HEK293 (cell line): ENCODE measurements around the gene RASSF3.

Source experiments
- FEZF1 ChIP-seq: fragments of 450-650 bp; formaldehyde crosslinking; IDR thresholded peaks from 2 replicates; pipeline ENCODE4 v1.5.1; 2016; ENCODE audit warnings: missing biosample characterization, missing genetic modification characterization
- GFI1B ChIP-seq: fragments of 450-650 bp; formaldehyde crosslinking; IDR thresholded peaks from 2 replicates; pipeline ENCODE4 v1.5.1; 2016; ENCODE audit warnings: missing biosample characterization, missing genetic modification characterization
- KLF10 ChIP-seq: fragments of 450-650 bp; IDR thresholded peaks from 2 replicates; pipeline ENCODE4 v1.5.1; 2018; ENCODE audit warnings: missing biosample characterization, mild to moderate bottlenecking, missing genetic modification characterization
- KLF16 ChIP-seq: fragments of 450-650 bp; formaldehyde crosslinking; IDR thresholded peaks from 2 replicates; pipeline ENCODE4 v1.5.1; 2017; ENCODE audit warnings: missing biosample characterization, missing genetic modification characterization
- KLF7 ChIP-seq: fragments of 450-650 bp; formaldehyde crosslinking; IDR thresholded peaks from 2 replicates; pipeline ENCODE4 v1.5.1; 2016; ENCODE audit warnings: missing biosample characterization, missing genetic modification characterization, borderline replicate concordance
- KLF8 ChIP-seq: fragments of 450-650 bp; formaldehyde crosslinking; IDR thresholded peaks from 2 replicates; pipeline ENCODE4 v1.5.1; 2016; ENCODE audit warnings: missing biosample characterization, missing genetic modification characterization
- MEIS1 ChIP-seq: sonication (generic); formaldehyde crosslinking; IDR thresholded peaks from 2 replicates; pipeline ENCODE4 v1.8.1; 2022; ENCODE audit warnings: missing genetic modification reagents, mild to moderate bottlenecking, borderline replicate concordance
- REPIN1 ChIP-seq: fragments of 450-650 bp; formaldehyde crosslinking; IDR thresholded peaks from 2 replicates; pipeline ENCODE4 v1.5.1; 2017; ENCODE audit warnings: missing biosample characterization, missing genetic modification characterization, low read depth
- SP2 ChIP-seq: fragments of 450-650 bp; formaldehyde crosslinking; IDR thresholded peaks from 2 replicates; pipeline ENCODE4 v1.5.1; 2016; ENCODE audit warnings: missing biosample characterization, missing genetic modification characterization
- SP3 ChIP-seq: fragments of 450-650 bp; formaldehyde crosslinking; IDR thresholded peaks from 2 replicates; pipeline ENCODE4 v1.5.1; 2016; ENCODE audit warnings: missing biosample characterization, missing genetic modification characterization
- ZBTB1 ChIP-seq: fragments of 450-650 bp; formaldehyde crosslinking; IDR thresholded peaks from 2 replicates; pipeline ENCODE4 v1.5.1; 2016; ENCODE audit warnings: missing biosample characterization, missing genetic modification characterization
- ZBTB17 ChIP-seq: fragments of 450-650 bp; formaldehyde crosslinking; IDR thresholded peaks from 2 replicates; pipeline ENCODE4 v1.5.1; 2016; ENCODE audit warnings: missing biosample characterization, missing genetic modification characterization
- ZBTB6 ChIP-seq: fragments of 450-650 bp; formaldehyde crosslinking; IDR thresholded peaks from 2 replicates; pipeline ENCODE4 v1.5.1; 2017; ENCODE audit warnings: missing biosample characterization, missing genetic modification characterization
- ZNF169 ChIP-seq: fragments of 450-650 bp; formaldehyde crosslinking; IDR thresholded peaks from 2 replicates; pipeline ENCODE4 v1.5.1; 2016; ENCODE audit warnings: missing biosample characterization, missing genetic modification characterization
- ZNF223 ChIP-seq: fragments of 450-650 bp; formaldehyde crosslinking; IDR thresholded peaks from 2 replicates; pipeline ENCODE4 v1.5.1; 2016; ENCODE audit warnings: missing biosample characterization, missing genetic modification characterization
- ZNF266 ChIP-seq: fragments of 450-650 bp; formaldehyde crosslinking; IDR thresholded peaks from 2 replicates; pipeline ENCODE4 v1.5.1; 2016; ENCODE audit warnings: missing biosample characterization, missing genetic modification characterization, low read depth
- ZNF274 ChIP-seq, 2 experiments: fragments of 200-500 bp in 1 of 2; fragments of 450-650 bp in 1 of 2; sonication (Bioruptor generic) in 1 of 2; formaldehyde crosslinking in 1 of 2; IDR thresholded peaks; 2 replicates each; pipeline versions ENCODE4 v1.5.1 to v1.6.1; 2014 to 2016; ENCODE audit warnings: borderline replicate concordance in 1 of 2, inconsistent platforms in 1 of 2, low read length in 1 of 2, missing biosample characterization in 1 of 2, missing genetic modification characterization in 1 of 2
- ZNF324 ChIP-seq: fragments of 450-650 bp; formaldehyde crosslinking; IDR thresholded peaks from 2 replicates; pipeline ENCODE4 v1.5.1; 2016; ENCODE audit warnings: missing biosample characterization, missing genetic modification characterization
- ZNF341 ChIP-seq: fragments of 450-650 bp; formaldehyde crosslinking; IDR thresholded peaks from 2 replicates; pipeline ENCODE4; 2016; ENCODE audit warnings: low read depth, missing biosample characterization, missing genetic modification characterization
- ZNF354C ChIP-seq: fragments of 450-650 bp; formaldehyde crosslinking; IDR thresholded peaks from 2 replicates; pipeline ENCODE4 v1.5.1; 2016; ENCODE audit warnings: missing biosample characterization, missing genetic modification characterization, low read depth, borderline replicate concordance
- ZNF366 ChIP-seq: fragments of 450-650 bp; formaldehyde crosslinking; conservative IDR thresholded peaks from 2 replicates; pipeline ENCODE4 v1.5.1; 2016; ENCODE audit warnings: missing biosample characterization, missing genetic modification characterization
- ZNF404 ChIP-seq: fragments of 450-650 bp; formaldehyde crosslinking; IDR thresholded peaks from 2 replicates; pipeline ENCODE4 v1.5.1; 2017; ENCODE audit warnings: missing biosample characterization, missing genetic modification characterization
- ZNF48 ChIP-seq: fragments of 450-650 bp; formaldehyde crosslinking; IDR thresholded peaks from 2 replicates; pipeline ENCODE4 v1.5.1; 2016; ENCODE audit warnings: missing biosample characterization, missing genetic modification characterization
- ZNF521 ChIP-seq: fragments of 450-650 bp; formaldehyde crosslinking; IDR thresholded peaks from 2 replicates; pipeline ENCODE4 v1.5.1; 2017; ENCODE audit warnings: missing biosample characterization, mild to moderate bottlenecking, missing genetic modification characterization
- ZNF580 ChIP-seq: fragments of 450-650 bp; formaldehyde crosslinking; IDR thresholded peaks from 2 replicates; pipeline ENCODE4 v1.5.1; 2016; ENCODE audit warnings: missing biosample characterization, missing genetic modification characterization
- ZNF600 ChIP-seq: fragments of 450-650 bp; formaldehyde crosslinking; IDR thresholded peaks from 2 replicates; pipeline ENCODE4 v1.5.1; 2016; ENCODE audit warnings: missing biosample characterization, missing genetic modification characterization
- ZNF623 ChIP-seq: fragments of 450-650 bp; formaldehyde crosslinking; IDR thresholded peaks from 2 replicates; pipeline ENCODE4 v1.5.1; 2016; ENCODE audit warnings: missing biosample characterization, missing genetic modification characterization
- ZNF626 ChIP-seq: fragments of 450-650 bp; sonication (Bioruptor Pico); formaldehyde crosslinking; IDR thresholded peaks from 2 replicates; pipeline ENCODE4 v1.5.1; 2018; ENCODE audit warnings: missing biosample characterization, missing genetic modification characterization, inconsistent platforms
- TF ChIP-seq, protein P1 (sequence below): fragments of 450-650 bp; formaldehyde crosslinking; IDR thresholded peaks from 2 replicates; pipeline ENCODE4 v1.5.1; 2017; ENCODE audit warnings: missing biosample characterization, missing genetic modification characterization
- TF ChIP-seq, protein P2 (sequence below): fragments of 450-650 bp; formaldehyde crosslinking; IDR thresholded peaks from 2 replicates; pipeline ENCODE4 v1.5.1; 2016; ENCODE audit warnings: missing biosample characterization, missing genetic modification characterization
- TF ChIP-seq, protein P3 (sequence below): fragments of 450-650 bp; formaldehyde crosslinking; conservative IDR thresholded peaks from 2 replicates; pipeline ENCODE4 v1.5.1; 2016; ENCODE audit warnings: low read depth, missing biosample characterization, missing genetic modification characterization
- TF ChIP-seq, protein P4 (sequence below): fragments of 450-650 bp; formaldehyde crosslinking; IDR thresholded peaks from 2 replicates; pipeline ENCODE4 v1.5.1; 2017; ENCODE audit warnings: missing biosample characterization, missing genetic modification characterization

The RASSF3 gene

GRCh38 chr12:64665514-64665913, 55.2 kb downstream of the RASSF3 start (continued):
- TF ChIP-seq, protein P1, sequence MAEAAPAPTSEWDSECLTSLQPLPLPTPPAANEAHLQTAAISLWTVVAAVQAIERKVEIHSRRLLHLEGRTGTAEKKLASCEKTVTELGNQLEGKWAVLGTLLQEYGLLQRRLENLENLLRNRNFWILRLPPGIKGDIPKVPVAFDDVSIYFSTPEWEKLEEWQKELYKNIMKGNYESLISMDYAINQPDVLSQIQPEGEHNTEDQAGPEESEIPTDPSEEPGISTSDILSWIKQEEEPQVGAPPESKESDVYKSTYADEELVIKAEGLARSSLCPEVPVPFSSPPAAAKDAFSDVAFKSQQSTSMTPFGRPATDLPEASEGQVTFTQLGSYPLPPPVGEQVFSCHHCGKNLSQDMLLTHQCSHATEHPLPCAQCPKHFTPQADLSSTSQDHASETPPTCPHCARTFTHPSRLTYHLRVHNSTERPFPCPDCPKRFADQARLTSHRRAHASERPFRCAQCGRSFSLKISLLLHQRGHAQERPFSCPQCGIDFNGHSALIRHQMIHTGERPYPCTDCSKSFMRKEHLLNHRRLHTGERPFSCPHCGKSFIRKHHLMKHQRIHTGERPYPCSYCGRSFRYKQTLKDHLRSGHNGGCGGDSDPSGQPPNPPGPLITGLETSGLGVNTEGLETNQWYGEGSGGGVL (tag by site-specific recombination): no peak
- TF ChIP-seq KLF7 (tag by site-specific recombination) (no peak), ZBTB17 (tag by site-specific recombination) (no peak), ZNF600 (tag by site-specific recombination) (peak; percentile 95), SP2 (tag by site-specific recombination) (peak; percentile 22), ZBTB1 (no peak), GFI1B (tag by site-specific recombination) (no peak), ZNF626 (no peak), ZNF223 (tag by site-specific recombination) (no peak), MEIS1 (no peak), ZNF266 (tag by site-specific recombination) (no peak), ZNF324 (tag by site-specific recombination) (no peak), KLF16 (no peak), ZNF341 (tag by site-specific recombination) (no peak), ZNF169 (tag by site-specific recombination) (no peak), REPIN1 (tag by site-specific recombination) (no peak), ZNF354C (no peak), SP3 (no peak), ZNF521 (tag by site-specific recombination) (no peak), ZBTB6 (peak; percentile 92), KLF10 (tag by site-specific recombination) (peak; percentile 71), ZNF366 (tag by site-specific recombination) (no peak), KLF8 (tag by site-specific recombination) (no peak), ZNF580 (tag by site-specific recombination) (no peak), ZNF48 (tag by site-specific recombination) (no peak), ZNF404 (no peak), FEZF1 (tag by site-specific recombination) (no peak), ZNF623 (tag by site-specific recombination) (no peak), ZNF274 (IDR thresholded peaks at IDR 0.05; ENCODE audit: low read length) (no peak), ZNF274 (tag by site-specific recombination; IDR thresholded peaks at IDR 0.05; ENCODE audit: borderline replicate concordance) (no peak)
- TF ChIP-seq, protein P2, sequence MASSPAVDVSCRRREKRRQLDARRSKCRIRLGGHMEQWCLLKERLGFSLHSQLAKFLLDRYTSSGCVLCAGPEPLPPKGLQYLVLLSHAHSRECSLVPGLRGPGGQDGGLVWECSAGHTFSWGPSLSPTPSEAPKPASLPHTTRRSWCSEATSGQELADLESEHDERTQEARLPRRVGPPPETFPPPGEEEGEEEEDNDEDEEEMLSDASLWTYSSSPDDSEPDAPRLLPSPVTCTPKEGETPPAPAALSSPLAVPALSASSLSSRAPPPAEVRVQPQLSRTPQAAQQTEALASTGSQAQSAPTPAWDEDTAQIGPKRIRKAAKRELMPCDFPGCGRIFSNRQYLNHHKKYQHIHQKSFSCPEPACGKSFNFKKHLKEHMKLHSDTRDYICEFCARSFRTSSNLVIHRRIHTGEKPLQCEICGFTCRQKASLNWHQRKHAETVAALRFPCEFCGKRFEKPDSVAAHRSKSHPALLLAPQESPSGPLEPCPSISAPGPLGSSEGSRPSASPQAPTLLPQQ (tag by site-specific recombination): no peak
- TF ChIP-seq, protein P3, sequence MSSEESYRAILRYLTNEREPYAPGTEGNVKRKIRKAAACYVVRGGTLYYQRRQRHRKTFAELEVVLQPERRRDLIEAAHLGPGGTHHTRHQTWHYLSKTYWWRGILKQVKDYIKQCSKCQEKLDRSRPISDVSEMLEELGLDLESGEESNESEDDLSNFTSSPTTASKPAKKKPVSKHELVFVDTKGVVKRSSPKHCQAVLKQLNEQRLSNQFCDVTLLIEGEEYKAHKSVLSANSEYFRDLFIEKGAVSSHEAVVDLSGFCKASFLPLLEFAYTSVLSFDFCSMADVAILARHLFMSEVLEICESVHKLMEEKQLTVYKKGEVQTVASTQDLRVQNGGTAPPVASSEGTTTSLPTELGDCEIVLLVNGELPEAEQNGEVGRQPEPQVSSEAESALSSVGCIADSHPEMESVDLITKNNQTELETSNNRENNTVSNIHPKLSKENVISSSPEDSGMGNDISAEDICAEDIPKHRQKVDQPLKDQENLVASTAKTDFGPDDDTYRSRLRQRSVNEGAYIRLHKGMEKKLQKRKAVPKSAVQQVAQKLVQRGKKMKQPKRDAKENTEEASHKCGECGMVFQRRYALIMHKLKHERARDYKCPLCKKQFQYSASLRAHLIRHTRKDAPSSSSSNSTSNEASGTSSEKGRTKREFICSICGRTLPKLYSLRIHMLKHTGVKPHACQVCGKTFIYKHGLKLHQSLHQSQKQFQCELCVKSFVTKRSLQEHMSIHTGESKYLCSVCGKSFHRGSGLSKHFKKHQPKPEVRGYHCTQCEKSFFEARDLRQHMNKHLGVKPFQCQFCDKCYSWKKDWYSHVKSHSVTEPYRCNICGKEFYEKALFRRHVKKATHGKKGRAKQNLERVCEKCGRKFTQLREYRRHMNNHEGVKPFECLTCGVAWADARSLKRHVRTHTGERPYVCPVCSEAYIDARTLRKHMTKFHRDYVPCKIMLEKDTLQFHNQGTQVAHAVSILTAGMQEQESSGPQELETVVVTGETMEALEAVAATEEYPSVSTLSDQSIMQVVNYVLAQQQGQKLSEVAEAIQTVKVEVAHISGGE (tag by site-specific recombination): no peak
- TF ChIP-seq, protein P4, sequence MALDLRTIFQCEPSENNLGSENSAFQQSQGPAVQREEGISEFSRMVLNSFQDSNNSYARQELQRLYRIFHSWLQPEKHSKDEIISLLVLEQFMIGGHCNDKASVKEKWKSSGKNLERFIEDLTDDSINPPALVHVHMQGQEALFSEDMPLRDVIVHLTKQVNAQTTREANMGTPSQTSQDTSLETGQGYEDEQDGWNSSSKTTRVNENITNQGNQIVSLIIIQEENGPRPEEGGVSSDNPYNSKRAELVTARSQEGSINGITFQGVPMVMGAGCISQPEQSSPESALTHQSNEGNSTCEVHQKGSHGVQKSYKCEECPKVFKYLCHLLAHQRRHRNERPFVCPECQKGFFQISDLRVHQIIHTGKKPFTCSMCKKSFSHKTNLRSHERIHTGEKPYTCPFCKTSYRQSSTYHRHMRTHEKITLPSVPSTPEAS (tag by site-specific recombination): no peak
